CD4-positive, alpha-beta T cell treated with Interleukin-21 for 1 hour (primary cell): ENCODE data around the gene KCNQ5.
"Not testable (repeated sequence)": the region's sequence is repeated elsewhere in the genome, so short reads cannot be mapped to it uniquely, and the experiment has no call there.

ENCODE experiments used
- DNase-seq: peaks from one replicate; pipeline ENCODE4 v3.0.0-alpha.2; 2020

Gene KCNQ5

GRCh38 chr6:72621291-72622093, at the start of gene KCNQ5:
TSS of gene KCNQ5 (plus strand) at chr6:72622064.
- DNase-seq, result no peak

GRCh38 chr6:72579865-72580264, 42.0 kb upstream of the KCNQ5 start:
- no peak for DNase-seq

- DNase-seq, result no peak
Measured at GRCh38 chr6:72580281-72580940, 41.5 kb upstream of the KCNQ5 start.

- not testable (repeated sequence) for DNase-seq
Measured at GRCh38 chr6:72580950-72581349, 40.9 kb upstream of the KCNQ5 start.

GRCh38 chr6:72588155-72588554, 33.7 kb upstream of the KCNQ5 start:
- no peak for DNase-seq

- DNase-seq, result no peak
Measured at GRCh38 chr6:72589096-72589495, 32.8 kb upstream of the KCNQ5 start.

- no peak for DNase-seq
Measured at GRCh38 chr6:72595812-72596211, 26.1 kb upstream of the KCNQ5 start.

GRCh38 chr6:72616406-72617015, 5.4 kb upstream of the KCNQ5 start:
- DNase-seq, result peak; percentile 40

GRCh38 chr6:72617721-72618120, 4.1 kb upstream of the KCNQ5 start:
- no peak for DNase-seq

GRCh38 chr6:72619883-72620696, 1.8 kb upstream of the KCNQ5 start:
- peak; percentile 66 for DNase-seq

- peak; percentile 10 for DNase-seq
Measured at GRCh38 chr6:72620871-72621290, 983 bp upstream of the KCNQ5 start.

GRCh38 chr6:72622094-72622940, 453 bp downstream of the KCNQ5 start:
- peak; percentile 58 for DNase-seq

GRCh38 chr6:72623808-72624207, 1.9 kb downstream of the KCNQ5 start:
- DNase-seq, result no peak

GRCh38 chr6:72624557-72625160, 2.8 kb downstream of the KCNQ5 start:
- DNase-seq, result peak; percentile 37

- no peak for DNase-seq
Measured at GRCh38 chr6:72626126-72626525, 4.3 kb downstream of the KCNQ5 start.

- DNase-seq, result no peak
Measured at GRCh38 chr6:72627539-72627938, 5.7 kb downstream of the KCNQ5 start.

- no peak for DNase-seq
Measured at GRCh38 chr6:72631480-72631879, 9.6 kb downstream of the KCNQ5 start.

GRCh38 chr6:72635636-72636035, 13.8 kb downstream of the KCNQ5 start:
- DNase-seq, result no peak

- DNase-seq, result no peak
Measured at GRCh38 chr6:72636215-72636614, 14.4 kb downstream of the KCNQ5 start.

- DNase-seq, result no peak
Measured at GRCh38 chr6:72636786-72637185, 14.9 kb downstream of the KCNQ5 start.

- no peak for DNase-seq
Measured at GRCh38 chr6:72639920-72640614, 18.2 kb downstream of the KCNQ5 start.
